Liver (tissue), 9 donors: ENCODE results near the gene TMEM18. TPM values are rescaled to one million over a fixed set of nuclear protein-coding genes. Genes with fewer than 3 reads are reported as not detected.

Experiments used
- DNase-seq: peaks from one replicate; pipeline ENCODE4 v3.0.0-alpha.2; 2017; ENCODE audit warnings: low spot score
- H3K27ac ChIP-seq, 2 donors: one replicate each; pipeline ENCODE4 v1.7.0; 2013; ENCODE audit warnings: inconsistent platforms in 2 of 2, low read length in 2 of 2, control low read depth in 1 of 2, low read depth in 1 of 2, mild to moderate bottlenecking in 1 of 2
- H3K27me3 ChIP-seq, 4 donors: one replicate each; pipeline versions ENCODE4 v1.6.1 to v1.7.0; 2013; ENCODE audit warnings: low read length in 3 of 4, inconsistent platforms in 1 of 4, mild to moderate bottlenecking in 1 of 4, moderate library complexity in 1 of 4; ENCODE audit not compliant: control insufficient read depth in 4 of 4, insufficient read depth in 4 of 4
- H3K36me3 ChIP-seq, 4 donors: one replicate each; pipeline versions ENCODE4 v1.6.1 to v1.7.0; 2013; ENCODE audit warnings: low read length in 3 of 4, mild to moderate bottlenecking in 3 of 4, low read depth in 1 of 4, moderate library complexity in 1 of 4; ENCODE audit not compliant: control insufficient read depth in 4 of 4, insufficient read depth in 3 of 4
- H3K4me1 ChIP-seq, 4 donors: one replicate each; pipeline versions ENCODE4 v1.6.1 to v1.7.0; 2013; ENCODE audit warnings: low read length in 3 of 4, mild to moderate bottlenecking in 3 of 4, moderate library complexity in 1 of 4; ENCODE audit not compliant: control insufficient read depth in 4 of 4, insufficient read depth in 4 of 4
- H3K4me3 ChIP-seq, 3 donors: one replicate each; pipeline versions ENCODE4 v1.6.1 to v1.7.0; 2013; ENCODE audit warnings: low read length in 3 of 3, control low read depth in 1 of 3, low read depth in 1 of 3, mild to moderate bottlenecking in 1 of 3
- H3K9ac ChIP-seq, 2 donors: one replicate each; pipeline ENCODE4 v1.7.0; 2013; ENCODE audit warnings: low read length in 2 of 2, mild to moderate bottlenecking in 2 of 2, moderate library complexity in 2 of 2, control low read depth in 1 of 2, low read depth in 1 of 2
- H3K9me3 ChIP-seq, 4 donors: one replicate each; pipeline versions ENCODE4 v1.6.1 to v1.7.0; 2013; ENCODE audit warnings: low read length in 3 of 4; ENCODE audit not compliant: control insufficient read depth in 4 of 4
- ATF3 ChIP-seq: IDR thresholded peaks from 2 replicates; pipeline ENCODE4 v1.6.1; 2016; ENCODE audit warnings: antibody characterized with exemption
- CTCF ChIP-seq: fragments of 150-350 bp; IDR thresholded peaks from 2 replicates; pipeline ENCODE4 v1.5.1; 2017; ENCODE audit warnings: improper control_type of control experiment, low read depth, low read length; ENCODE audit not compliant: missing input control
- EGR1 ChIP-seq, 2 donors: IDR thresholded peaks; 2 replicates each; pipeline ENCODE4 v1.6.1; 2016 to 2018; ENCODE audit warnings: antibody characterized with exemption in 2 of 2, low read depth in 2 of 2
- FOXA1 ChIP-seq: IDR thresholded peaks from 2 replicates; pipeline ENCODE4 v1.6.1; 2016; ENCODE audit warnings: antibody characterized with exemption
- MAX ChIP-seq: IDR thresholded peaks from 2 replicates; pipeline ENCODE4 v1.6.1; 2016; ENCODE audit warnings: antibody characterized with exemption
- NR2F2 ChIP-seq: IDR thresholded peaks from 2 replicates; pipeline ENCODE4 v1.6.1; 2016; ENCODE audit warnings: antibody characterized with exemption
- RAD21 ChIP-seq, 2 donors: IDR thresholded peaks; 2 replicates each; pipeline ENCODE4 v1.6.1; 2016; ENCODE audit warnings: antibody characterized with exemption in 2 of 2, mild to moderate bottlenecking in 2 of 2
- REST ChIP-seq: IDR thresholded peaks from 2 replicates; pipeline ENCODE4 v1.6.1; 2016; ENCODE audit warnings: antibody characterized with exemption, mild to moderate bottlenecking
- SP1 ChIP-seq: IDR thresholded peaks from 2 replicates; pipeline ENCODE4 v1.6.1; 2018; ENCODE audit warnings: antibody characterized with exemption, mild to moderate bottlenecking
- TAF1 ChIP-seq: conservative IDR thresholded peaks from 2 replicates; pipeline ENCODE4 v1.6.1; 2016; ENCODE audit warnings: antibody characterized with exemption, mild to moderate bottlenecking
- YY1 ChIP-seq: IDR thresholded peaks from 2 replicates; pipeline ENCODE4 v1.6.1; 2016; ENCODE audit warnings: antibody characterized with exemption, mild to moderate bottlenecking
- ZBTB33 ChIP-seq: IDR thresholded peaks from 2 replicates; pipeline ENCODE4 v1.6.1; 2016; ENCODE audit warnings: antibody characterized with exemption
- WGBS: extraction: QIAGEN DNeasy Blood & Tissue Kit; methylation state at CpG from one replicate; pipeline ENCODE4 v1.1.7; 2013; 5-methylcytosine and 5-hydroxymethylcytosine counted together
- polyA plus RNA-seq, 2 donors: library from polyadenylated mRNA; stranded (reverse) in 1 of 2; unstranded in 1 of 2; fragments of 200-250 nt in 1 of 2; fragments of >200 nt in 1 of 2; fragmentation: Nextera tagmentation in 1 of 2; extraction: Ambion mirVana in 1 of 2; gene quantifications; one replicate each; pipeline versions ENCODE4 v1.2.1 to v1.2.3, GENCODE V29; 2013 to 2015
- total RNA-seq, 2 donors: library from RNA; depleted of rRNA; stranded (reverse); fragments of >200 nt; gene quantifications; one replicate each; pipeline ENCODE4 v1.2.3, GENCODE V29; 2014
- donor health status: healthy.
- donor health status: healthy.
- donor health status: healthy.
- donor health status: healthy.
- donor health status: healthy.

The TMEM18 gene
- total and polyA plus RNA-seq, 4 donors: 8.4 to 29.3 (median 10.9) TPM

GRCh38 chr2:719191-719590, 42.0 kb upstream of the TMEM18 start:
- no peak for TF ChIP-seq TAF1
- TF ChIP-seq RAD21 (IDR thresholded peaks at IDR 0.05): no peak
- TF ChIP-seq NR2F2: no peak
- no peak for TF ChIP-seq REST
- TF ChIP-seq ZBTB33: no peak
- TF ChIP-seq CTCF: no peak
- TF ChIP-seq ATF3: no peak
- no peak for TF ChIP-seq SP1
- no peak for TF ChIP-seq MAX
- Histone ChIP-seq H3K9ac (no peak overlapping the region), H3K4me1 (no peaks in the 10 kb centered on the region), H3K36me3 (no peaks in the 10 kb centered on the region), H3K9me3 (no peaks in the 10 kb centered on the region), H3K4me3 (no peak overlapping the region), H3K27me3 (peaks cover 0 to 9% (median 0%) of the 10 kb centered on the region in 4 donors), H3K27ac (no peak overlapping the region)
- no peak for DNase-seq

- H3K9ac ChIP-seq: no peak overlapping the region
- no peak overlapping the region for H3K4me3 ChIP-seq
- H3K27ac ChIP-seq: no peak overlapping the region
- no peaks in the 10 kb centered on the region for H3K4me1 ChIP-seq
- WGBS: 86% methylated on average over 5 of the region's 5 CpGs
- DNase-seq: no peak
- no peaks in the 10 kb centered on the region for H3K36me3 ChIP-seq
- TF ChIP-seq YY1 (no peak), FOXA1 (no peak), ZBTB33 (no peak), EGR1 (IDR thresholded peaks at IDR 0.05; ENCODE audit: low read depth in 2 of 2) (no peak)
- no peaks in the 10 kb centered on the region for H3K9me3 ChIP-seq
- peaks cover 0 to 4% (median 0%) of the 10 kb centered on the region in 4 donors for H3K27me3 ChIP-seq
Observed at GRCh38 chr2:717661-718060, 40.5 kb upstream of the TMEM18 start.
